OCI-LY7 (cell line): Measurements from ENCODE around the gene SERTAD1. TPM values are rescaled to one million over a fixed set of nuclear protein-coding genes. Genes with fewer than 3 reads are reported as not detected.

Experiments
- BruUV-seq: library from RNA; stranded (reverse); fragments of 400-500 nt; replicated peaks from 2 replicates; lab custom pipeline; 2021; lab: Mats Ljungman, UMichigan
- CTCF ChIA-PET: fragments of 300-600 bp; sonication (Branson Sonifier 250); formaldehyde crosslinking; loops from one replicate; lab custom pipeline; 2022; ENCODE audit warnings: antibody characterized with exemption; ENCODE audit not compliant: unreplicated experiment; lab: Charles Lee
- POLR2A ChIA-PET: fragments of 300-600 bp; sonication (Branson Sonifier 250); formaldehyde crosslinking; loops from one replicate; lab custom pipeline; 2022; ENCODE audit warnings: antibody characterized with exemption; lab: Charles Lee
- DNase-seq: peaks from one replicate; pipeline ENCODE4 v3.0.0-alpha.2; 2015; ENCODE audit warnings: low spot score
- H2AFZ ChIP-seq: fragments of 200-600 bp; sonication (generic), shearing (Covaris generic); 2 replicates; pipeline ENCODE4 v1.6.1; 2014; ENCODE audit warnings: mild to moderate bottlenecking, antibody characterized with exemption, low read length, moderate library complexity
- H3K27ac ChIP-seq: fragments of 200-600 bp; sonication (generic); 2 replicates; pipeline ENCODE4 v1.5.1; 2014; ENCODE audit warnings: mixed run types, low read depth, mild to moderate bottlenecking, moderate library complexity, low read length, inconsistent platforms; ENCODE audit not compliant: poor library complexity, severe bottlenecking
- H3K36me3 ChIP-seq: fragments of 200-600 bp; sonication (generic); 2 replicates; pipeline ENCODE4 v1.6.1; 2014; ENCODE audit warnings: mild to moderate bottlenecking, antibody characterized with exemption, low read length, moderate library complexity, mixed read lengths; ENCODE audit not compliant: insufficient read depth
- H3K4me1 ChIP-seq: fragments of 200-600 bp; sonication (generic); 2 replicates; pipeline ENCODE4 v1.5.1; 2014; ENCODE audit warnings: mild to moderate bottlenecking, low read length; ENCODE audit not compliant: insufficient read depth, poor library complexity, severe bottlenecking
- H3K4me2 ChIP-seq: fragments of 200-600 bp; sonication (generic); 2 replicates; pipeline ENCODE4 v1.6.1; 2014; ENCODE audit warnings: mild to moderate bottlenecking, low read length
- H3K4me3 ChIP-seq: fragments of 200-600 bp; sonication (generic); 2 replicates; pipeline ENCODE4 v1.5.1; 2014; ENCODE audit warnings: mild to moderate bottlenecking, low read depth, low read length; ENCODE audit not compliant: poor library complexity, severe bottlenecking
- H3K79me2 ChIP-seq: fragments of 200-600 bp; sonication (generic); 2 replicates; pipeline ENCODE4 v1.6.1; 2016; ENCODE audit warnings: low read depth, mild to moderate bottlenecking, low read length, moderate library complexity, mixed read lengths; ENCODE audit not compliant: insufficient read depth
- H3K9me2 ChIP-seq: fragments of 200-600 bp; sonication (generic); 2 replicates; pipeline ENCODE4 v1.6.1; 2016; ENCODE audit warnings: mild to moderate bottlenecking, low read length, mixed read lengths; ENCODE audit not compliant: insufficient read depth
- H3K9me3 ChIP-seq: fragments of 200-600 bp; sonication (generic); 2 replicates; pipeline ENCODE4 v1.6.1; 2014; ENCODE audit warnings: mild to moderate bottlenecking, mixed run types, low read length, mixed read lengths
- H4K20me1 ChIP-seq: fragments of 200-600 bp; sonication (generic); 2 replicates; pipeline ENCODE4 v1.6.1; 2014; ENCODE audit warnings: mild to moderate bottlenecking, antibody characterized with exemption, low read length, moderate library complexity, mixed read lengths; ENCODE audit not compliant: insufficient read depth
- CTCF ChIP-seq: fragments of 200-600 bp; sonication (generic); conservative IDR thresholded peaks from 2 replicates; pipeline ENCODE4 v1.5.1; 2014; ENCODE audit warnings: mild to moderate bottlenecking, antibody characterized with exemption, low read length, moderate library complexity, mixed read lengths
- EZH2phosphoT487 ChIP-seq: fragments of 200-600 bp; sonication (generic); IDR thresholded peaks from 2 replicates; pipeline ENCODE4 v1.6.1; 2018; ENCODE audit warnings: low read depth, borderline replicate concordance, mild to moderate bottlenecking, mixed run types, antibody characterized with exemption, low read length, moderate library complexity, mixed read lengths
- intact Hi-C: fragments of 100-400 bp; cut with micrococcal nuclease; formaldehyde crosslinking; loops from one replicate; pipeline ENCODE4 v1.10.0; 2022; ENCODE audit not compliant: unreplicated experiment
- total RNA-seq, 2 experiments: library from RNA; depleted of rRNA in 1 of 2; stranded (reverse); fragments of >200 nt in 1 of 2; shearing (Covaris generic) in 1 of 2; gene quantifications; 2 replicates each; pipeline ENCODE4 v1.2.3, GENCODE V29; 2014 to 2022

SERTAD1 gene
- total RNA-seq, 2 experiments from 2014 or later = 5.7 to 6.1 TPM

- no peak for TF ChIP-seq EZH2phosphoT487
- TF ChIP-seq CTCF = no peak
- no peak overlapping the region for H3K27ac ChIP-seq
- H3K9me3 ChIP-seq = no peaks in the 10 kb centered on the region
- ChIA-PET CTCF (no interaction called here), POLR2A (no interaction called here)
- DNase-seq = no peak
- H3K4me2 ChIP-seq = no peak overlapping the region
- no peaks in the 10 kb centered on the region for H4K20me1 ChIP-seq
- intact Hi-C loops = no loop called here
- no peak overlapping the region for H3K4me3 ChIP-seq
- no peaks in the 10 kb centered on the region for H3K9me2 ChIP-seq
- no peak overlapping the region for H2AFZ ChIP-seq
- H3K79me2 ChIP-seq = no peaks in the 10 kb centered on the region
- no peaks in the 10 kb centered on the region for H3K36me3 ChIP-seq
- BruUV-seq = no TSS peak
- H3K4me1 ChIP-seq = no peaks in the 10 kb centered on the region
Measured at GRCh38 chr19:40392123-40392522, 33.7 kb downstream of the SERTAD1 start.

GRCh38 chr19:40390084-40390742, 35.6 kb downstream of the SERTAD1 start, which contains the start of gene HIPK4:
Gene HIPK4, minus strand, starts transcription at chr19:40390181. Its CDS starts 279 bp downstream, at chr19:40389902.
- no peak within 1 kb of the TSS for H2AFZ ChIP-seq
- H3K27ac ChIP-seq = no peak within 1 kb of the TSS
- no peaks in the 10 kb centered on the region for H3K36me3 ChIP-seq
- H3K9me2 ChIP-seq = no peaks in the 10 kb centered on the region
- no TSS peak for BruUV-seq
- intact Hi-C loops = no loop called here
- TF ChIP-seq EZH2phosphoT487 (no peak), CTCF (no peak)
- no peak within 1 kb of the TSS for H3K4me3 ChIP-seq
- ChIA-PET POLR2A (no interaction called here), CTCF (no interaction called here)
- DNase-seq = no peak
- no peaks in the 10 kb centered on the region for H3K9me3 ChIP-seq
- H4K20me1 ChIP-seq = no peaks in the 10 kb centered on the region
- no peak within 1 kb of the TSS for H3K4me2 ChIP-seq
- H3K4me1 ChIP-seq = no peaks in the 10 kb centered on the region
- H3K79me2 ChIP-seq = no peaks in the 10 kb centered on the region

GRCh38 chr19:40389404-40390083, 36.2 kb downstream of the SERTAD1 start:
- intact Hi-C loops = no loop called here
- TF ChIP-seq EZH2phosphoT487 = no peak
- no peak for TF ChIP-seq CTCF
- no peak for DNase-seq
- Histone ChIP-seq H3K9me2 (no peaks in the 10 kb centered on the region), H2AFZ (no peak overlapping the region), H4K20me1 (no peaks in the 10 kb centered on the region), H3K4me1 (no peaks in the 10 kb centered on the region), H3K27ac (no peak overlapping the region), H3K79me2 (no peaks in the 10 kb centered on the region), H3K4me3 (no peak overlapping the region), H3K9me3 (no peaks in the 10 kb centered on the region), H3K4me2 (no peak overlapping the region), H3K36me3 (no peaks in the 10 kb centered on the region)
- no TSS peak for BruUV-seq
- ChIA-PET POLR2A (interaction anchor here (1.2 kb wide), 1 partner anchor 10 kb away, joined by 3 read pairs; no protein-coding TSS in a partner anchor), CTCF (no interaction called here)
